HG03060 (cell line): ENCODE data around the gene KRT12.
"Not testable (repeated sequence)": the region's sequence is repeated elsewhere in the genome, so short reads cannot be mapped to it uniquely, and the experiment has no call there.

Experiments
- ATAC-seq: cut with Tn5 transposase; IDR thresholded peaks from one replicate; pipeline ENCODE4 v1.9.1; 2021; ENCODE audit warnings: low read depth, moderate number of reproducible peaks; ENCODE audit not compliant: unreplicated experiment

KRT12 gene

DNA sequence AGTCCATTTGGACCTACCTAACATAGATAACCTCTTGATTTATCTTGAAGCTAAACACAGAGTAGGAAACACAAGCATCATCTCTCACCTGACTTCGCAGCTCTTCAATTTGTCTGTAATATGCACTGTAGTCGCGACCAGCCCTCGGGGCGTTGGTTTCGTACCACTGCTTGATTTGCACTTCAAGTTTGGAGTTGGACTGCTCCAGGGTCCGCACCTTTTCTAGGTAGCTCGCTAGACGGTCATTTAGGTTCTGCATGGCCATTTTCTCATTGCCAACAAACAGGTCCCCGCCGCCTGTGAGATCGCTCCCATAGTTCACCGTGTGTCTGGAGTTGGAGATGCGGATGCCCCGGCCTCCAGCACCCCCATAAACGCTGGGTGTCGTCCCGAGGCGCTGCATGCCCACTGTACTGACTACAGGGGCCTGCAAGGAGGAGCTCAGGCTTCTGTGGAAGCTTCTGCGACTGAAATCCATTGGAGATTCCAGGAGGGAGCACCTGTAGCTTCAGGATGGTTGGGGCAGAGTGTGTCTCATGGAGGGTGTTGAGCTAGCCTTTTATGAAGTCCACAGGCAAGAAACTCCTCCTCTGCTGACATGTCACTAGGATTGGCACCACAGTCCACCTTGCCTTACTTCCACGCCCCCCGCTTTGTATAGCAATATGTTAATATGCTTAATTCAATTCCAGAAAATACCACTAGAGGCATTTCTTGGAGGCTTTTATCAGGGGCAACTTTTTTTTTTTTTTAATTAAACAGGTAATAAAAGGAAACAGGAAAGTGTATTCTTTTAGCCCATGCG, 17.9 kb upstream of the KRT12 start, which contains the start of gene KRT20:
Gene KRT20 (minus strand): TSS at position 535 of the 805 bp plus-strand sequence. CDS start 57 bp downstream, at position 478.
- ATAC-seq: no peak

DNA sequence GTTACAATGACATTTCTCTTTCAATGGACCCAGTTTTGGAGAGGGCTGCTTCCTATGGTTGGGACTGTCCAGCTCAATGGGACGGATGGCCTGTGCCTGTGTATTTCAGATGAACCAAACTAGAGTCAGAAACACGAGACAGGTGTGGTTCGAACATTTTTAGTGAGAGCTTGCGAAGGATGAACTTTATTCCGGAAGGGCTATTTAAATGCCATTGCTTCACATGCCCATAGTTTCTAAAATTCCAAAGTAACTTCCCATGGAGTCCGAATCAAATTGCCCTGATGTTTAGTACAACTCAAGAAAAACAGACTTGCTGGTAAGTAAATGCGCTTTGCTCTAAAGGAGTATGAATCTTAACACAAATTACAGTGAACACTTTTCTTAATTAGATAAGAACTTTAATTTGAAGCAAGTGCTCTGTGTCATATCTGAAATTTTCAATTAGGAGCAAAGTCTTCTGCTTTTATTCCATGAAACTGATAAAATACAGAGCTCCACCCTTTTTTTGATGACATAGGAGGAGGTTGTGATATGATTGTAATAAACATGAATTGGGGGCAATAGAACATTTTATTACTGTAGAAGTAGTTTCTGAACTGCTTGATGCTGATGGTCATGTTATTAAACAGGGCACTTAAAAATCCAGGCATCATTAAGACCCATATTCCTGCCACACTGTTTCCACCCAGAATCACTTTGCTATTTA, 16.8 kb upstream of the KRT12 start:
- ATAC-seq: no peak

GRCh38 chr17:40883031-40883430, 16.0 kb upstream of the KRT12 start:
- ATAC-seq: no peak

DNA sequence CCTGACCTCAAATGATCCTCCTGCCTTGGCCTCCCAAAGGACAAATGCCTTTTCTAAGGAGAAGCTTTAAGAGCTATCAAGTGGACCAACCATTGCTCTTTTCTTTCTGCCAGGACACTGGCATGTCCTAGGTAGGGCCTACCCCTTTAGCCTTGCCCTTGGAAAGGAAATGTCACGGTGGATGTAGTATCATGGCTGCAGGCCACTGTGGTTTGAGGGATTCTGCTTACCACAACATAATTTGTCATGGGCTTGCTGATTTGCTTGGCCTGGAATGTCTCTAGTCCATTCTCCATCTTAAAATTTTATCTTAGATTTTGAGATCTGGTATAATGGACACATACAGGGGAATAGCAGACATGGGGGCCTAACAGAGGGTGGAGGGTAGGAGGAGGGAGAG, 12.0 kb upstream of the KRT12 start:
- no peak for ATAC-seq

GRCh38 chr17:40878044-40878443, 11.0 kb upstream of the KRT12 start:
- ATAC-seq: no peak

- no peak for ATAC-seq
Observed at GRCh38 chr17:40873801-40874200, 6.8 kb upstream of the KRT12 start.

DNA sequence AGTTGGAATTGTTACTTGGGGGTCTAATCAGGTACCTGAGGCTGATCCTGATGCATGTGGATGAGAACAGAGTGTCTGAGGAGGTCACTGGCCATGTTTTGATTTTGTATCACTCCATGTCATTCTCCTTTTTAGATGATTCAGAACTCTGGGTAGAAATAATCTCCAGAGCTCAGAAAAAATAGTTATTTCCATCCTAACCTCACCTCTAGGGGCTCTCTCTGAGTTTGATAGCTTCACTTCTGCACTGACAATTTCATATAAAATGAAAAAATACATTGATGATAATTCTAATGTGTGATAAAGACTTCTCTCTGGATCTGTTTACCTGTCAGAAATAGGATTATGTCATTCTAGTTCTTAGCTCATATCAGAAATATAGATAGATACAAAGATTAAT, 6.2 kb upstream of the KRT12 start:
- ATAC-seq: no peak

DNA sequence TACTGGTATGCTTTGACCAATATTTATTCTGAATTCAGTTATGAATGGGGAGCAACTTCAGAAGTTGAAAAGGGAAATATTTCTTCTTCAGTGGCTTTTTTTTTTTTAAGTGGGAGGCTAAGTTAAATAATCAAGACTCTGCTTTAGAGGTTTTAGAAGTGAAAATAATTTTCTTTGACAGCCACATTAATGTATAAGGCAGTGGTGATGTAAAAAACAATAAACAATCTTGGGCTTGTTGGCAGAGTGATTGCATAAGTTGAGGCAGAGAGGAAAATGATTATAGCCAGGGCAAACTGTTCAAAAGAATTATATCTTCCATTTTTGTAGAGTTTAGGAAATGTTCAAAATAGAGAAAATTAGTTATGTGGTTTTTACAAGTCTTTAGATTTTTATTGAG, 5.4 kb upstream of the KRT12 start:
- no peak for ATAC-seq

GRCh38 chr17:40871316-40871715, 4.3 kb upstream of the KRT12 start:
- ATAC-seq: no peak

GRCh38 chr17:40870136-40870535, 3.1 kb upstream of the KRT12 start:
- ATAC-seq: no peak

GRCh38 chr17:40864661-40865390, 2.2 kb downstream of the KRT12 start:
- ATAC-seq: no peak

DNA sequence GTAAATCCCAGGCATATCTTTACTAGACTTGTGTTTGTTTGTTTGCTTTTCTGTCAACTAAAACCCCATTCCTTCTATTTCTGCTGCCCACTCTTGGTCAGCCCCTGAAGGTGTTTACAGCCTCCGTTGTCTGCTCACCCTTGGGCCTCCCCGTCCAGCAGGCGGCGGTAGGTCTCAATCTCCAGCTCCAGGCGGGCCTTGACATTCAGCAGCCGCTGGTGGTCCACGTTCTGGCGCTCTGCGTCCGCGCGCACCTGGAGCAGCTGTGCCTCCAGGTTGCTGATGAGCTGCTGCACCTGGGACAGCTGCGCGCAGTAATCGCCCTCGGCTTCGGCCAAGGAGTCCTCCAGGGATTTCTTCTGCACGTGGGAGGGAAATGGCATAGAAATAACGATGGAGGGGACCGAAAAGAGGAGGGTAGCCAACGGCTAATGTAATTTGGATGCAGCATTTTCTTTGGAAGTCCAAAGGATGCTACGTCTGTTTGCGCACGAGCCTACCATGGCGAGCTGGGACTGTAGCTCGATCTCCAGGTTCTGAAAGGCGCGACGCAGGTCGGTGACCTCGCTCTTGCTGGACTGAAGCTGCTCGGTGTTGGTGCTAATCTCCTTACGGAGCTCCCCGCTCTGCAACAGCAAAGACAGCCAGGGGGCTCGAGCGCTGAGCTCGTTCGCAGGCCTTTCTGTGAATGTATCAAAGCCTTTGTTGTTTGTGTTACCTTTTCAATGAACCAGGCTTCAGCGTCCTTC, 3.9 kb downstream of the KRT12 start:
- ATAC-seq: no peak

DNA sequence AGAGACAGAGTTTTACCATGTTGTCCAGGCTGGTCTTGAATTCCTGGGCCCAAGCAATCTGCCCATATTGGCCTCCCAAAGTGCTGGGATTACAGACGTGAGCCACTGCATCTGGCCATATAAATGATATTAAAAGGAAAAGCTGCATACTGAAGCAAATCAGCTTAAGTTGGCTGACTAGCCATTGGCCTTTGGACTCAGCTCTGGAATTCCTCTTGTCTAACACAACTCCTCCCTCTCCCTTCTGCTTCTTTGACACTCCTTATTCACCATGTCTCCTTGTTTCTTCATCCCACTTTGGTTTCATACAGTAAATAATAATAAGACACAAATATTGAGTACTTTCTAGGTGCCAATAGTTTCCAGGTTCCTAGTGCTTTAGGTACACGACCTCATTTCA, 7.5 kb downstream of the KRT12 start:
- ATAC-seq: no peak

GRCh38 chr17:40858667-40859066, 8.4 kb downstream of the KRT12 start:
- not testable (repeated sequence) for ATAC-seq

DNA sequence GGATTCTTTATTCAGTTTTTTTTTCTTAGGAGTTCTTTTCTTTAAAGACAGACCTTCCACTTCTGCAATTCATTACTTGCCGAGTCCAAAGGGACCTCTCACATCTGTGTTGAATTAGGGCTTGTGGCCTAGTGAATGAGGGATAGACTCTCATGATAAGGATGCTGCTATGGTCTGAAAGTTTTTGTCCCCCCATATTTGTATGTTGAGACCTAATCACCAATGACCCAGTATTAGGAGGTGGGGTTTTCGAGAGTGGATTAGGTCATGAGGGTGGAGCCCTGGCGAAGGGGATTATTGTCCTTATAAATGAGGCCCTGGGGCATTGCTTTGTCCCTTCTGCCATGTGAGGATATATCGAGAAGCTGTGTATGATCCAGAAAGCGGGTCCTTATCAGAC, 9.5 kb downstream of the KRT12 start:
- ATAC-seq: no peak

- ATAC-seq: no peak
Observed at GRCh38 chr17:40854175-40854814, 12.7 kb downstream of the KRT12 start.

DNA sequence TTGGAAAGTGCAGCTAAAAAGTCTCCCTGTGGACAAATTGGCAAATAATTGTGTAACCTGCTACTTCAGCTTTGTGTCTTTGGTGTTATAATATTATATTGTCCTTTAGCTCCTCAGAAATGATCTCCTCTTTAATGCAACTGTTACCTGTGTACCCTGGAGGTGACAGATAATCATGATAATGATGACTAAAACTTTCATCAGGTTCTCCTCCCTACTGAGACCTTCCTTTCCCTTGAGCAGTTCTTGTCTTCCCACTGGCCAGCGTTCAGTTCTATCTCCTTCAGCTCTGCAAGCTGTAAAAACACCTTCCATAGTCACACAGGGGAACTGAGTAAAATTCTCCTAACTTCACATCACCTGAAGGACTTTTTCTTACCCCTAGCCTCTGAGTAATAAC, 14.7 kb downstream of the KRT12 start:
- no peak for ATAC-seq

- no peak for ATAC-seq
Observed at GRCh38 chr17:40850293-40850972, 16.6 kb downstream of the KRT12 start.

- no peak for ATAC-seq
Observed at GRCh38 chr17:40849723-40850122, 17.3 kb downstream of the KRT12 start.
